ENCODE data around the gene CCL17.

- no peak for TF ChIP-seq CTCF (IDR thresholded peaks at IDR 0.05; ENCODE audit: low read depth, low read length)
- TF ChIP-seq POLR2A (IDR thresholded peaks at IDR 0.05; ENCODE audit: extremely low read depth, insufficient read length): no peak
Measured at GRCh38 chr16:57381791-57382534, 22.6 kb upstream of the CCL17 start.

Measured in NB4 (cell line).